Stimulated activated CD4-positive, alpha-beta T cell treated with anti-CD3 and anti-CD28 coated beads, Interleukin-1b, Interleukin-23, amount 100 ng/mL, for 1 hour (primary cell): ENCODE measurements around the gene FADS6.

Source experiments
- DNase-seq, 2 donors: peaks; one replicate each; pipeline ENCODE4 v3.0.0-alpha.2; 2020; ENCODE audit warnings: low read depth in 2 of 2

FADS6 gene, protein sequence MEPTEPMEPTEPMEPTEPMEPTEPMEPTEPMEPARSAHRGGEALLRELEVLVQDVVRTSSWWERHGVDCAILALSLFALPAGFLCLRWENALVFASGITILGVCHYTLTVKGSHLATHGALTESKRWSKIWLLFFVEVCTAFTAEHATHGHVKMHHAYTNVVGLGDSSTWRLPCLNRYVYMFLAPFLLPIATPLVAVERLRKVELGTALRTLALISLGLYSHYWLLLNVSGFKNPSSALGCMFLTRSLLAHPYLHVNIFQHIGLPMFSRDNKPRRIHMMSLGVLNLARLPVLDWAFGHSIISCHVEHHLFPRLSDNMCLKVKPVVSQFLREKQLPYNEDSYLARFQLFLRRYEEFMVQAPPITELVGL

DNA sequence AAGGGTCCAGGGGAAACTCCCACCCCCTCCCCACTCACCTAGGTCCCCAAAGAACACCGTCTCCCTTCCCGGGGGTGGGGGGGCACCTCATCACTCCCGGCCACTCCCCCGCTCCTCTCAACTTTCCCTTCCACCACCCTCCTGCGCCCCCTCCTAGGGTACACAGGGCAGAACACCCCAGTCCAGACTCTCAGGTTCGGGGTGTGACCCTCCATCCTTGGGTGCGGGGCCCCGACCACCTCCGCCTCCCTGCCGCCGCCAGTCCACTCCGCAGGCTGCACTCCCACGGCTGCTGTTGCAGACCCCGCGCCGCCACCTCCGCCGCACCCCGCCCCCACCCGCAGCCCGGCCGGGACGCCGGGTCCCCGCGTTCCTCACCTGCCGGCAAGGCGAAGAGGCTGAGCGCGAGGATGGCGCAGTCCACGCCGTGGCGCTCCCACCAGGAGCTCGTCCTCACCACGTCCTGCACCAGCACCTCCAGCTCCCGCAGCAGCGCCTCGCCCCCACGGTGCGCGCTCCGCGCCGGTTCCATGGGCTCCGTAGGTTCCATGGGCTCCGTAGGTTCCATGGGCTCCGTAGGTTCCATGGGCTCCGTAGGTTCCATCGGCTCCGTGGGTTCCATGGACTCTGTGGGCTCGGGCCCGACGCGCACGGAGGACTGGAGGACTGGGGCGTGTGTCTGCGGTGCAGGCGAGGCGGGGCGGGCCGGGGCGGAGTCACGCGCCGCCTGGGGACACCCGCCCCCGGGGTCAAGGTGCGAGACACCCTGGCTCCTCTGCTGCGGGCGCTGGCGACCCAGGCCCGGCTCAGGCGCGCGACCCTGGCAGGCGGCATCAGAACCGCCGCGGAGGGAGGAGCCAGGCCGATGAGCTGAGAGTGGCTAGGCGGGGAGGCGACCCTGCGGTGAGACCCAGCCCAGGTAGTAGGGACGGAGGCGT is at the start of gene FADS6:
Gene FADS6 (minus strand): TSS at position 660 of the 938 bp plus-strand sequence. CDS start 38 bp downstream, at position 622.
- DNase-seq, result no peak

- DNase-seq, result no peak
Measured at GRCh38 chr17:74941128-74941725, 47.8 kb upstream of the FADS6 start.

DNA sequence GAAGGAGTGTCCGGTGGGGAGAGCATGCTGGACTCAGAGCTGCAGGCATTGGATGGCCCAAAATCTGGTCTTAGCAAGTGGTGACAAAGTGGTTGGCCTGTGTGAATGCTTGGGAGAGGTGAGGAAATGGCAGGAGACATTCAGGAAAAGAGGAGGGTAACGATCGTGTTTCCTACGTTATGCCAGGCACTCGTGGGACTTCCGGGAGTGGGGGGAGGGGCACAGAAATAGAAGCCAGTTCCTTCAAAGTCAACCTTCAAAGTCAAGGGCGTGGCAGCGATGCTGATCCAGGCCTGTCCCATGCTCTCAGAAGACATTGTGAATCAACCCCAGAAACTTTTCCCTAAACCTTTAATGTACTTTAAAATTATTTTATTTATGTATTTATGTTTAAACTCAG is 46.1 kb upstream of the FADS6 start:
- DNase-seq, result no peak

GRCh38 chr17:74938194-74938950 is 44.9 kb upstream of the FADS6 start:
- DNase-seq, result no peak

GRCh38 chr17:74937064-74938051 is 43.9 kb upstream of the FADS6 start:
- DNase-seq, result no peak

- no peak for DNase-seq
Measured at GRCh38 chr17:74936470-74936799, 43.0 kb upstream of the FADS6 start.

DNA sequence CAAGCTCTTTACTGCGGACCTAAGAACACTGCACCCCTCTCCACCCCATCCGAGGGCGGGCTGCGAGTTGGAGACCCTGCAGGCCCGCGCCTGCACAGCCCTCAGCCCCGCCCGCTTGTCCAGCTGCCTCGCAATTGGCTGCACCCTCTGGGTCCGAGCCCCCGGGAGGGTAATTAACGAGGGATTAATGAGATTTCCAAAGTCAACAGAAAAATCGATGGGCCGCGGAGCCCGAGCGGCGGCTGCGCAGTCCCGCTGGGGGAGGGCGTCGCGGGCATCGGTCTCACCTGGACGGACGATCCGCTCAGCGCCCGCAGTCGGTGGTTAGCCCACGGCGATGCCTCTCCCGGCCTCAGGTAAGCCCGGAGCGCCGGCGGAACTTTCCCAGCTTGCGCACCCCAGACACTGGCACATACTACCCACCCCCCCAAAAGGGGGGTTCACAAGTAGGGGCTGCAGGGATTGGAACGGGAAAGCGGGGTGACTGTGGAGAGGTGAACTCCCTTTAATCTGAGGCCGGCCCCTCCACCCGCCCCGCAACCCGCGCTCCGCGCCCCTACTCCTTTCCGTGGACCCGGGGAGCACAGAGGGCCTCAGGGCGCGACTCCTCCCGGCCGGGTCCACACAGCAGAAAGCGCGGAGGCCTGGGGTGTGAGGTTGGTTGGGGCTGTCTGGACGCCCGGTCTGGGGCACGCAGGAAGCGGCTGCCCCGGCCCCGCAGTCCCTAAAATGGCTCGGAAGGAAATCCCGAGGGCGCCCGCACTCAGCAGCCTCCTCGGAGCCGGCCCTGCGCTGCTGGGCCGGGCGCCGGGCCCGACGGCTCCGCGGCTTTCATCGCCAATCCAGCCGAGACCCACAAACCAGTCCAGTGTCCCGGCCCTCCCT is 42.4 kb upstream of the FADS6 start, which contains the start of gene OTOP3:
Gene OTOP3 (plus strand): TSS at position 314 of the 885 bp plus-strand sequence. CDS start 24 bp downstream, at position 338.
- DNase-seq, result no peak

DNA sequence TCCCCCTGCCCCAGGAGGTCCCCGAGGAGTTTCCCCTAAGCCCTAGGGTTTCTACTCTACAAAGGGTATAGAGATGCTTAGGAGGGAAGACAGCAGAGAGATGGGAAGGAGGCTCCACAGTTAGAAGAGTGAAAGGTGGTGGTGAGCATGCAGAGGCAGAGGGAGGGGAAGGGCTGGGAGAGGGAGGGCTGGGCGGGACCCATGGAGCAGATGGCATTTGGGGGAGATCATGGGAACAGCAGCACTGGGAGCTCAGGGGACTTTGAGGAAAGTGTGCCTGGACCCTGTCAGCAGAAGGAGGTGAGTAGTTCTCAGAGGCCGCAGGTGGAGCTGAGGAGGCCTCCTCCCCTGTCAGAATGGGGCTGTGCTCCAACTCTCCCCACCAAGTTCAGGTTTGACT is 41.6 kb upstream of the FADS6 start:
- DNase-seq, result no peak

GRCh38 chr17:74930535-74931036 is 37.2 kb upstream of the FADS6 start:
- DNase-seq, result no peak

DNA sequence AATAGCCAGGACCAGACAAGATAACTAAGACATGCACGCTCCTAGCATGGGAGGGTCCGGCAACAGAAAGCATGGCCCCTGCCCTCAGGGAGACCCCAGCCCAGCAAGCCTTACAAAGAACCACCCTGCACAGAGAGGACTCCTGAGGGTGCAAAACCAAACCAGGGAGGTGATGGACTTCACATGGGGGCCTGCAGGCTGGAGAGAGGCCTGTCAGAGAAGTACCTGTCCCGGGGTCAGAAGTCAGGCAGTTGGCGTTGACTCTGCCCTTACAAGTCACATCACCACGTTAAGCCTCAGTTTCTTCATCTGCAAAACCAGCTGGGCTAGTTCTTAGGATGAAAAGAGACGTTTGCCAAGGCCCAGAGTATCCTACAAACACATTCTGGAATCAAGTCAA is 35.4 kb upstream of the FADS6 start:
- no peak for DNase-seq

DNA sequence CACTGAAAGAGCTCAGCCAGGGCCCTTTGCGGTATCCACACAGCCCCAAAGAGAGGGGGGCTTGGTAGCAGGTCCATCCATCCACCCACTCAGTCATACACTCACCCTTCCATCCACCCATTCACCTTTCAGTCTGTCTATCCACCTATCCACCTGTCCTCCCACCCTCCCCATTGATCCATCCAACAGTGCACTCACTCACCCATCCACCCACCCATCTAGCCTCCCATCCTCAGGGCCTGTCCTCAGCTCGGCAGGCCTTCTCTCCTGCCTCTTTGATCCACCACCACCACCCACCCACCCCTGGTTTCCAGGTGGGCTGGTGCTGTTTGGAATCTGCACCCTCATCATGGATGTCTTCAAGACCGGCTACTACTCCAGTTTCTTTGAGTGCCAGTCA is 31.8 kb upstream of the FADS6 start:
- DNase-seq, result no peak

- DNase-seq, result no peak
Measured at GRCh38 chr17:74924250-74924948, 31.0 kb upstream of the FADS6 start, which contains the start of gene OTOP2. Gene OTOP2 (plus strand): TSS chr17:74924273. CDS start chr17:74924633, 360 bp downstream.

DNA sequence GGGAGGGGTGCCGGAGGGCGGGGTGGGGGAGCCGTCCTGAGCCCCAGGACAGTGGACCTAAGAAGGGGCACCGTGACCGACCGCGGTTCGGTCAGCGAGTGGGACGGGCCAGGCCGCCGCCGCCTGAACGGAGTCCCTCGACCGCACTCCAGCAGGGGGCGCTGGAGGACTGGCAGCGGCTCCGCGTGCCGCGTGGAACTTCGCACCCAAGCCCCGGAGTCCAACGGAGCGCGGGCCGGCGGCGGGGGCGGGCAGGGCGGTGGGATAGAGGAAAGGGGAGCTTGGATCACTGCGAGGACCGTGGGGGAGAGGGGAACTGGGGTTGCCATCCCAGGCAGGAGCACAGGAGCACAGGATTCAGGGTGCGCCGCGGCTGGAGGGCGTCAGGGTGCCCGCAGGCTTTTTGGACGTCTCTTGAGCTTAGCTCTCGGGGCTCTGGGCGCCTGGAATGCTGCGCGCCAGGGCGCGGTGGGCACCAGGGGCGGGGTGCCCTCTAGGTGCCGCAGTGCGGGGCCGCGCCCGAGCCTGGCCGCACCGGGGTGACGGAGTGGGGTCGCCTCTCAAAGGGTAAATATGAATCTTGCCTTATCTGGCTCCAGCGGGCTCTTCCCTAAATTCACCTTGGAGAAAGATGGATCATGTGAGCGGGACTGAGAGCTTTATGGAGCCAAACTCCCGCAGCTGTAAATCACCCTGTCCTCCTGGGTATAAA is 30.3 kb upstream of the FADS6 start:
- DNase-seq, result peak; percentile 37 to 50

DNA sequence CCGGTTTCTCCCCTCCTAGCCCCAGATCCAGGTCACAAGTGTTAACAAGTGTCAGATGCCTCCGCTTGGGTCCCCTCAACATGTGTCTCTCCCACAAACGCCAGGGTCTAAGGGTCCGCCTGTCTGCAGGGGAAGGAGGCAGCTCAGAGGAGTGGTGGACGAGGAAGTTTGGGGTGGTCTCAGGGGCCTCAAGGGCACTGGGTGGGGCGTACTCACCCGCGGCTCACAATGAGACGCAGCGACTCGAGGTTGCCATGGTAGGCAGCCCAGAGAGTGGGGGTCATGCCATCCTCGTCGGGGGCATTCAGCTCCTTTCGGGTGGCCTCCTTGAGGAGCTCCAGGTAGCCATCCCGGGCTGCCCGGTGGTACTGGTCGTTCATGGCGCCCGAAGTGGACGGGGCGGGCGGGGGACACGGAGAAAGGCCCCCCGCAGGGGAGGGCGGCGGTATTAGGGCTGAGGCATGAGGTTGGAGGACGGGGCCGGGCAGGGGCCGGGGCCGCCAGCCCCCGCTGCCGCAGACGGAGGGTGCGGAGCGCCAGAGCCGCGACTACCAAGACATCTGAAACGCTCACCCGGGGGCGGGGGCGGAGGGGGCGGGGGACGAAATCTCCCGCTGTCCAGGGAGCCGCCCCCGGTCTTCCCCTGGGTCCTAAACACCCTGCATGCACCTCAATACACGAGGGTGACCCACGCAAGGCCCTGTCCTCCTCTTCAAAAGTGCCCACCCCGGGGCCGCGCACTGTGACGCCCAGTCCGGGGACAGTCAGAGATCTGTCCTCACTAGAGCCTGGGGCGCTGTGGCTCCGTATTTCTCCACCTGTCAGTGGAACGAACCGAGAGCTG is 29.5 kb upstream of the FADS6 start, which contains the start of gene USH1G:
Gene USH1G (minus strand): TSS at position 562 of the 844 bp plus-strand sequence. CDS start 182 bp downstream, at position 380.
- no peak for DNase-seq

GRCh38 chr17:74922172-74922571 is 28.7 kb upstream of the FADS6 start:
- DNase-seq, result no peak

DNA sequence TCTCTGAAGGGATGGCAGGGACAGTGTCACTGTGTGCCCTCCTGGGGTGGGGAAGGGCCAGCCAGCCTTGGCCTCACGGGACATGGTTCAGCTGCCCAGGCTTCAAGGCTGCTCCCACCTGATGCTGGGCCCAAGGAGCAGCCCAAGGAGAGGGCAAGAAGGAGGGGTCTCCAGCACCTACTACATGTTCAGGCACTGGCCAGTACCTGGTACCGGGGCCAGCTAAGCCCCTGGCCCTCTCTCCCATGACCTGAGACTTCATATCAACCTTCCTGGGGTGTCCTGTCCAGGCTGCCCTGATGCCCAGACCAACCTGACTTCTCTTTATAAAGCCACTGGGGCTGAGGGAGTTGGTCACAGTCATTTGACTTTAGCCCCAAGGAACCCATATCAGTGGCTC is 28.3 kb upstream of the FADS6 start:
- no peak for DNase-seq
